ENCODE data around the gene CPA1. TPM values are rescaled to one million over a fixed set of nuclear protein-coding genes. Genes with fewer than 3 reads are reported as not detected.

Gene CPA1
- total and polyA plus RNA-seq, 10 donors, result 0.79 to 8.1 (median 2.2) TPM

GRCh38 chr7:130367836-130368746 lies 12.2 kb upstream of the CPA1 start:
- 75 to 83% (median 79%) methylated on average over 11 to 19 of the region's 19 CpGs for WGBS, 5 donors
- peak overlapping the region in 4 of 8 donors; percentile 71 to 93 (median 85) for H3K27ac ChIP-seq
- TF ChIP-seq POLR2AphosphoS5 (IDR thresholded peaks at IDR 0.05) (no peak), CTCF (IDR thresholded peaks at IDR 0.05 in 8 of 11, conservative IDR thresholded peaks at IDR 0.05 in 3 of 11) (no peak), POLR2A (IDR thresholded peaks at IDR 0.05) (no peak)
- no peaks in the 10 kb centered on the region for H3K36me3 ChIP-seq
- intact Hi-C loops (cut with DNase I; ENCODE audit: low total_unique reads), result no loop called here
- H3K9me3 ChIP-seq, result no peaks in the 10 kb centered on the region
- H3K4me3 ChIP-seq, result peak overlapping the region in 1 of 8 donors; percentile 41
- H3K4me1 ChIP-seq, result peaks cover 7 to 51% (median 28%) of the 10 kb centered on the region in 6 donors
- no peaks in the 10 kb centered on the region for H3K27me3 ChIP-seq (replicated peaks in 1 of 7)
- peak; percentile 63 for DNase-seq

DNA sequence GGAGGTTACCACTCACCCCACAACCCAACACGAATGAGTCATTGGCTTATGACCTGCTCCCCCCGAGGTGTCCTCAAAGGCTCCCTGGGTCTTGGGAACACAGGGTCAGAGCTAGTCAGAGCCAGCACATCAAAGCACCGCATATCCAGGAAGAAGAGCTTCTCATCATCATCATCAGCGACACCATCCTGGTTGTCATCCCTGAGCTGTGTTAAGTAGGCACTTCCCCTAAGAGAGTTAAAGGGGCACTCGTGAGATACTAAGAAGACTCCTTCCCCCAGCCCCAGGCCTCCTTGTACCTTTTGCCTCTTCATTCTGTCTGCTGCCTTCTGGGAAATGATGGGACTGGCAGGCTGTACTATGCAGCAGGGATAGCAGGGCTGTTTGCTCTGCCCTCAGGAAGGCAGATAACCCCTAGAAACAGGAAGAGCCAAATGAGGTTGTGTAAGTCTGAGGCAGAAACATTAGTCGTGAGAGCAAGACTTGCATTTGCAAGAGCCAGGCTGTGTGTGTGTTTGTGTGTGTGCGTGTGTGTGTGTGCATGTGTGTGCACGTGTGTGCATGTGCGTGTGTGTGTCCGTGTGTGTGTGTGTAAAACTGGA lies 11.1 kb upstream of the CPA1 start:
- peak; percentile 58 for DNase-seq
- H3K4me3 ChIP-seq, result peak overlapping the region in 2 of 8 donors; percentile 5 to 41
- intact Hi-C loops (cut with DNase I; ENCODE audit: low total_unique reads), result no loop called here
- H3K27ac ChIP-seq, result peak overlapping the region in 7 of 8 donors; percentile 22 to 93 (median 81)
- H3K4me1 ChIP-seq, result peaks cover 7 to 60% (median 31%) of the 10 kb centered on the region in 6 donors
- H3K27me3 ChIP-seq (replicated peaks in 1 of 7), result no peaks in the 10 kb centered on the region
- no peaks in the 10 kb centered on the region for H3K36me3 ChIP-seq
- 23 to 40% (median 30%) methylated on average over 10 of the region's 10 CpGs for WGBS, 5 donors
- TF ChIP-seq POLR2A (IDR thresholded peaks at IDR 0.05) (no peak), POLR2AphosphoS5 (IDR thresholded peaks at IDR 0.05) (peak in 1 of 3 donors; percentile 77), CTCF (IDR thresholded peaks at IDR 0.05 in 8 of 11, conservative IDR thresholded peaks at IDR 0.05 in 3 of 11) (no peak)
- H3K9me3 ChIP-seq, result no peaks in the 10 kb centered on the region

DNA sequence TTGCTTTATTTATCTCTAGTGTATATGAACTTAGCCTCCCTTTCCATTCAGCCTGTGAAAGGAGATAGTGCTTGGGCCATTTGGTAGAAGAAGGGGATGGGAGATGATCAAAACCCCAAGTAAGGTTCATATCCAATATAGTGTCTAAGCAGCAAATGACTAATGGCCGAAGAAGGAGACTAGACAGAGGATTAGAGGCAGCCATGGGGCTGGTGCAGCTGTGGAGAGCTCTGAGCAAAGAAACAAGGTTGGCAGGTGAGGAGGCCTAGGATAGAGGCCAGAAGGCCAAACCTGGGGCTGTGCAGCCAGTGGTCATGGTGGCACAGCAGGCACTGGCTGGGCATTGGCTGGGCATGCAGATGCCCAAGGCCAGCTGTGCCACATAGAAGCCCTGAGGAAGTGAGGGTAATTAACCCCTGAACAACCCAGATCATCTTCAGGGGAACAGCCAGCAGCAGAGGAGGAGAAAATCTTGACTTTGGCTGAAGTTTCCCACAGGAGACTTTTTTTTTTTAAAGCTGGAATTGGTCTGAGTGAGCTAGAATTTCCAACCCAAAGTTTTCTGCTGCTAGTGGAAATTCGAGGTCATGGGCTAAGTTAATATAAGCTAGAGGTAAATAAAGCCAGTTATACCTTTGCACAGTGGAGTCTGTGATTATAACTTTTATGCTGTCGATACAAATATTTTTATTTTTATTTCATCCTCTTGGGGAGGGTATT lies 10.3 kb upstream of the CPA1 start:
- Histone ChIP-seq H3K27me3 (replicated peaks in 1 of 7) (no peaks in the 10 kb centered on the region), H3K9me3 (no peaks in the 10 kb centered on the region), H3K36me3 (no peaks in the 10 kb centered on the region), H3K27ac (peak overlapping the region in 5 of 8 donors; percentile 71 to 93 (median 84)), H3K4me1 (peaks cover 7 to 66% (median 31%) of the 10 kb centered on the region in 6 donors), H3K4me3 (no peak overlapping the region)
- 62 to 91% (median 71%) methylated on average over 3 of the region's 3 CpGs for WGBS, 5 donors
- TF ChIP-seq POLR2AphosphoS5 (IDR thresholded peaks at IDR 0.05) (no peak), CTCF (IDR thresholded peaks at IDR 0.05 in 8 of 11, conservative IDR thresholded peaks at IDR 0.05 in 3 of 11) (no peak), POLR2A (IDR thresholded peaks at IDR 0.05) (no peak)
- intact Hi-C loops (cut with DNase I; ENCODE audit: low total_unique reads), result no loop called here
- peak; percentile 41 for DNase-seq
